ENCODE results near the gene GSE1. TPM values are rescaled to one million over a fixed set of nuclear protein-coding genes. Genes with fewer than 3 reads are reported as not detected.

GSE1 gene
- total RNA-seq, 4 donors from 2014 or later: 23.4 to 65.5 (median 52.5) TPM

DNA sequence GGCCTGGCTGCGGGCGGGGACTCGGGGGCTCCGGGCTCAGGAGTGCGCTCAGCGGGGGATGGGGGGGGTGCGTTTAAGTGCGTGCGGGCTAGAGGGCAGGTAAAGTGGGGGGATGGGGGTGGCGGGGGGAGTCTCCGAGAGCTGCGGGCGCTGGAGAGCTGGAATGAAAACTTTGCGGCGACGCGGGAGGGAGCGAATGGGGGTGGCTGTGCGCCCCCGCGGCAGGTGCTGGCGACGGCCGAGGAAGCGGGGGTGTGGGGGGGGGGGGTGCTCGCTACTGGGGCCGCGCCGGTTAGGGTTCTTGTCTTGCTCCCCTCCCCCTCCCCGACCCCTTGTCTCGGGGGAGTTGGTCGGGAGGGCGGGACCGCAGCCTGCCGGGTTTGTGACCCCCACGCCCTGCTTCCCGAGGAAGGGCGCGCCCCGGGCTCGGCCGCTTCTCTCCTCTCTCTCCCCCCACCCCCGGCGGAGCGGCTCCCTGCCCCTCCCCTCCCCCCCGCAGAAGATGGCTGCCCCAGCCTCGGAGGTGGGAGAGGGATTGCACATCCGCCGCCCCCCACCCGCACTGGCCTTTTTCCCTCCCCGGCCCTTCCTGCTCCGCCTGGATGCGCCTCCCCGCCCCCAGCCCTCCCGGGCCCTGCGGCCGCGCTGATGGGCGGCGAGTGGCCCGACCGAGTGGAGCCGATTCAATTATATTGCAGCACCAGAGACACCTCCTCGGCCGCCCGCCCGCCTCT lies 649 bp downstream of the GSE1 start:
- Histone ChIP-seq H3K27ac (peak overlapping the region; percentile 43 to 92 (median 90)), H3K9me3 (no peaks in the 10 kb centered on the region), H3K36me3 (no peaks in the 10 kb centered on the region), H3K4me3 (peak overlapping the region; percentile 54 to 78), H3K4me1 (peaks cover 0 to 76% (median 32%) of the 10 kb centered on the region in 3 donors), H3K27me3 (no peaks in the 10 kb centered on the region)
- no peak for ATAC-seq
- TF ChIP-seq EP300 (IDR thresholded peaks at IDR 0.05) (no peak), POLR2A (IDR thresholded peaks at IDR 0.05) (peak in 1 of 2 donors; percentile 11), POLR2AphosphoS5 (IDR thresholded peaks at IDR 0.05) (no peak)
- TF ChIP-seq, protein P1, sequence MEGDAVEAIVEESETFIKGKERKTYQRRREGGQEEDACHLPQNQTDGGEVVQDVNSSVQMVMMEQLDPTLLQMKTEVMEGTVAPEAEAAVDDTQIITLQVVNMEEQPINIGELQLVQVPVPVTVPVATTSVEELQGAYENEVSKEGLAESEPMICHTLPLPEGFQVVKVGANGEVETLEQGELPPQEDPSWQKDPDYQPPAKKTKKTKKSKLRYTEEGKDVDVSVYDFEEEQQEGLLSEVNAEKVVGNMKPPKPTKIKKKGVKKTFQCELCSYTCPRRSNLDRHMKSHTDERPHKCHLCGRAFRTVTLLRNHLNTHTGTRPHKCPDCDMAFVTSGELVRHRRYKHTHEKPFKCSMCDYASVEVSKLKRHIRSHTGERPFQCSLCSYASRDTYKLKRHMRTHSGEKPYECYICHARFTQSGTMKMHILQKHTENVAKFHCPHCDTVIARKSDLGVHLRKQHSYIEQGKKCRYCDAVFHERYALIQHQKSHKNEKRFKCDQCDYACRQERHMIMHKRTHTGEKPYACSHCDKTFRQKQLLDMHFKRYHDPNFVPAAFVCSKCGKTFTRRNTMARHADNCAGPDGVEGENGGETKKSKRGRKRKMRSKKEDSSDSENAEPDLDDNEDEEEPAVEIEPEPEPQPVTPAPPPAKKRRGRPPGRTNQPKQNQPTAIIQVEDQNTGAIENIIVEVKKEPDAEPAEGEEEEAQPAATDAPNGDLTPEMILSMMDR (IDR thresholded peaks at IDR 0.05): no peak
- WGBS, 2 donors (ENCODE audit: low coverage in 1 of 2): no CpG with 5 or more reads among the region's 67 CpGs

DNA sequence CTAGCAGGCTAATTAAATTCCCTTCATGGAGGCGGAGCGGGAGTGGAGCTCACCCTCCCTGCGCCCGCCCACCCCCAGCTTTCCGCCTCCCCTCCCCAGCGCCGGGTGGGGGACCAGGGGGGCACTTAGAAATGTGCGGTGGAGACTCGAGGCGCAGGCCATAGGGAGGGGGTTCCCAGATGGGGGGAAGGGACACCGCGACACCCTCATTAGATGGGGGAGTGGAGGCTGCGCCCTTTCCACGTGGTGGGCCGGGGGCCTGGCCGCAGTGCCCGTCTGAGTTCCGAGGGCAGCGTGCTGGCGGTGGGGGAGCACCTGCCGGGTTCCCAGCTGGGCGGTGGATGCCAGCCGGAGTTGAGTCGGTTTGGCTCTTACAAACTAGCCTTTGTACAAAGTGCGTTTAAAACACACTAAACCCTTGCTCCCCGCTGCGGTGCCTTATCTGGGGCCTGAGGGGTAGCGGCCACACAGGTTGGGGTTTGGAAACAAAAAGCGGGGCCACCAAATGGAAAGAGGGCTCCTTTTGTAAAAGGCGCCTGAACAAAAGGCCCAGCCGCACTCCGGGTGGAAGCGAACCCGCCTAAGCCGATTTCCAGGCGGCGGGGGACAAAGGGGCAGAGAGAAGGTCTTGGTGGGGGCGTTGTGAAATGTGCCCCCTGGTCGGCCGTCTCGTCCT lies 1.4 kb downstream of the GSE1 start:
- TF ChIP-seq POLR2A (IDR thresholded peaks at IDR 0.05) (no peak), POLR2AphosphoS5 (IDR thresholded peaks at IDR 0.05) (no peak), EP300 (IDR thresholded peaks at IDR 0.05) (no peak)
- TF ChIP-seq, protein P1 (IDR thresholded peaks at IDR 0.05): no peak
- H3K36me3 ChIP-seq: no peaks in the 10 kb centered on the region
- 87% methylated on average over 3 to 10 of the region's 41 CpGs for WGBS, 2 donors (ENCODE audit: low coverage in 1 of 2)
- no peaks in the 10 kb centered on the region for H3K9me3 ChIP-seq
- H3K4me1 ChIP-seq: peaks cover 0 to 76% (median 32%) of the 10 kb centered on the region in 3 donors
- H3K27ac ChIP-seq: peak overlapping the region in 3 of 4 donors; percentile 88 to 92 (median 92)
- no peak for ATAC-seq
- H3K27me3 ChIP-seq: no peaks in the 10 kb centered on the region
- H3K4me3 ChIP-seq: peak overlapping the region; percentile 54 to 78

DNA sequence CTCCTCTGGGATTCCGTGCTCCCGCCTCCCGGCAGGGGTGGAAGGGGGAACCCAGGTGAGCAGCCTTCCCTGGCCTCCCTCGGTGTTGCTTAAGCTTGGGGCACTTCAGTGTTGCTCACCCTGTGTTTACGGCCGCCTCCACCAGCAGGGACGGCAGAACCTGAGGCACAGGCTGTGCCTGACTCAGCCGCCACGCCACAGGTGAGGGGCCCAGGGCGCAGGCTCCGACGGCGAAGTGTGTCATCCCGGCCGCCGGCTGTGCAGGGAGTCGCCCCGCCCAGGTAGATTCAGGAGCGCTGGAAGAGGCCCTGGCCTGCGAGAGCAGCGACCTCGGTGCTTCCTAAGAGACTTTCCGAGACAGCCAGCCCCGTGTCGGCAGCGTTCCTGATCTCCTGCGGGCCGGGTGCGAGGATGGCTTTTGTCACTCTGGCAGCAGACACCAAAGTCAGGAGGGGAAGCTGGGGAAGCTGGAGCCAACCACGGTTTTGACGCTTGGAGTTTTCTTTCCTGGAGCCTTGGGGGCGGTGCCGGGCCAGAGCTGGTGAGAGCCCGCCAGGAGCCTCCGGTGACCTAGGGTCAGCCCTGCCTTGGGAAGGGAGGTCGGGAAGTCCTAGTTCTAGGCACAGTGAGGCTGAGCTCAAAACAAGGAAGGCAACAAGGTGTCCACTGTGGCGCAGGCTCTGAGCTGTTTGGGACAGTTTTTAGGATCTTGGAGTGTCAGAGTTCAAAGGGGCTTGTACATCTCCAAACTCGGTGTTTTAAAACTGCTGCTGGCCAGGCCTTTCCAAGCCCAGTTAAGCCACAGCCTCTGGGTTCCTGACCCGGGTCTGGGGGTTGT lies 2.1 kb downstream of the GSE1 start:
- H3K4me3 ChIP-seq: no peak overlapping the region
- WGBS, 2 donors (ENCODE audit: low coverage in 1 of 2): no CpG with 5 or more reads among the region's 39 CpGs
- ATAC-seq: no peak
- peaks cover 0 to 71% (median 27%) of the 10 kb centered on the region in 3 donors for H3K4me1 ChIP-seq
- H3K36me3 ChIP-seq: no peaks in the 10 kb centered on the region
- peak overlapping the region in 3 of 4 donors; percentile 88 to 92 (median 92) for H3K27ac ChIP-seq
- no peaks in the 10 kb centered on the region for H3K27me3 ChIP-seq
- TF ChIP-seq POLR2A (IDR thresholded peaks at IDR 0.05): no peak
- H3K9me3 ChIP-seq: no peaks in the 10 kb centered on the region

DNA sequence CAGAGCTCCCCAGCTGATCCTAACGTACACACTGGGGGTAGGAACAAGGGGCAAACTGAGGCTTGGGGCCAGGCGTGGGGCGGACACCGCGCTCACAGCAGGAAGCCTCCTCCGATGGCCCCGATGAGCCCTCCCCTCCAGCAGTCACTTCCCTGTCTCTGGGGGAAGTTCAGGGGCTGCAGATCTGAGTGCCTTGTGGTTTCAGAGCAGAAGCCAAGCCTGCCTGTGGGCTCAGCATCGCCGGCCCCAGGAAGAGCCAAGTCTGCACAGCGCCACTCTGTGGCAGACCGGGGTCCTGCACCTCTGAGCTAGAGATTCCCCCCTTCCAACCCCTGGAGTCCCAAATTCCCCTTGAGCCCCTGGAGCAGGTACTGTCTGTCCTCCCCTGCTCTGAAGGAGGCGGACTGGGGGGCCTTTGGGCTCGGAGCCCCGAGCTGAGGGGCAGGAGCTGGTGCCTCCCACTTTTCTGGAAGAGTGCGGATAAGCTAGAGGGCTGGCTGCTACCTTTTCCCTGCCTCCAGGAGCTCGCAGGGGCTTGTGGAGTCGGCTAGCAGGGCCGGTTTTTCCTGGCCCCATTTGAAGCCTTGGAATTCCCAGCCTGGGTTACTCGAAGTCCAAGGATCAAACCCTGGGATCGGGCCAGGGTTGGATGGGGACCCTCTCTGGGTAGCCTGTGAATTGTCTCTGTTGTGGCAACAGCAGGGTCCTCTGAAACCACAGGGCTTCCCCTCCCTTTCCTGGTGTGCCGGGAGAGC lies 2.9 kb downstream of the GSE1 start:
- Histone ChIP-seq H3K36me3 (no peaks in the 10 kb centered on the region), H3K27ac (peak overlapping the region in 3 of 4 donors; percentile 88 to 92 (median 92)), H3K27me3 (no peaks in the 10 kb centered on the region), H3K4me1 (peaks cover 0 to 63% (median 19%) of the 10 kb centered on the region in 3 donors), H3K9me3 (no peaks in the 10 kb centered on the region), H3K4me3 (peak overlapping the region in 1 of 2 donors; percentile 9)
- peak in 1 of 2 donors; percentile 5 for TF ChIP-seq POLR2A (IDR thresholded peaks at IDR 0.05)
- no peak for TF ChIP-seq EP300 (IDR thresholded peaks at IDR 0.05)
- TF ChIP-seq, protein P1 (IDR thresholded peaks at IDR 0.05): peak in 3 of 4 experiments; percentile 71 to 85 (median 85)
- WGBS, 2 donors (ENCODE audit: low coverage in 1 of 2): 7% methylated on average over 3 of the region's 21 CpGs; no CpG with 5 or more reads in 1 of the 2 donors
- ATAC-seq: peak; percentile 9
